GM21825 (cell line): Measurements from ENCODE around the gene NUP107.

Source experiments
- ATAC-seq: cut with Tn5 transposase; IDR thresholded peaks from one replicate; pipeline ENCODE4 v1.9.1; 2021; ENCODE audit warnings: mild to moderate bottlenecking, moderate library complexity; ENCODE audit not compliant: unreplicated experiment

The NUP107 gene

GRCh38 chr12:68739891-68740290 is 53.1 kb downstream of the NUP107 start:
- ATAC-seq: no peak

GRCh38 chr12:68743356-68743755 is 56.6 kb downstream of the NUP107 start:
- no peak for ATAC-seq

GRCh38 chr12:68745376-68745903 is 58.7 kb downstream of the NUP107 start:
- no peak for ATAC-seq

- peak; percentile 98 for ATAC-seq
Measured at GRCh38 chr12:68745904-68746571, 59.3 kb downstream of the NUP107 start, which contains the start of gene SLC35E3. Gene SLC35E3, plus strand, starts transcription at chr12:68746176. Its CDS starts 202 bp downstream, at chr12:68746378.

GRCh38 chr12:68746572-68747180 is 59.9 kb downstream of the NUP107 start:
- peak; percentile 27 for ATAC-seq

GRCh38 chr12:68749443-68749842 is 62.7 kb downstream of the NUP107 start:
- no peak for ATAC-seq

- ATAC-seq: no peak
Measured at GRCh38 chr12:68749861-68750260, 63.1 kb downstream of the NUP107 start.

- no peak for ATAC-seq
Measured at GRCh38 chr12:68750506-68750905, 63.7 kb downstream of the NUP107 start.

GRCh38 chr12:68755536-68756243 is 68.9 kb downstream of the NUP107 start:
- no peak for ATAC-seq

- no peak for ATAC-seq
Measured at GRCh38 chr12:68759852-68760251, 73.1 kb downstream of the NUP107 start.

GRCh38 chr12:68760806-68761441 is 74.1 kb downstream of the NUP107 start:
- ATAC-seq: no peak

- ATAC-seq: no peak
Measured at GRCh38 chr12:68761442-68761812, 74.6 kb downstream of the NUP107 start.

GRCh38 chr12:68761901-68762630 is 75.3 kb downstream of the NUP107 start:
- no peak for ATAC-seq

GRCh38 chr12:68762691-68763090 is 75.9 kb downstream of the NUP107 start:
- ATAC-seq: no peak

- no peak for ATAC-seq
Measured at GRCh38 chr12:68765696-68766095, 78.9 kb downstream of the NUP107 start.

- ATAC-seq: no peak
Measured at GRCh38 chr12:68766646-68767045, 79.9 kb downstream of the NUP107 start.

GRCh38 chr12:68767191-68767590 is 80.4 kb downstream of the NUP107 start:
- ATAC-seq: no peak

GRCh38 chr12:68768431-68768939 is 81.7 kb downstream of the NUP107 start:
- ATAC-seq: no peak

GRCh38 chr12:68769941-68770340 is 83.2 kb downstream of the NUP107 start:
- no peak for ATAC-seq

GRCh38 chr12:68771223-68771925 is 84.6 kb downstream of the NUP107 start:
- ATAC-seq: no peak
